Endothelial cell of umbilical vein (primary cell): ENCODE data around the gene DSCAML1. TPM values are rescaled to one million over a fixed set of nuclear protein-coding genes. Genes with fewer than 3 reads are reported as not detected.

Experiments used
- BruUV-seq: library from RNA; stranded (reverse); fragments of 400-500 nt; replicated peaks from 2 replicates; lab custom pipeline; 2021; lab: Mats Ljungman, UMichigan
- CTCF ChIA-PET: fragments of 300-600, 350-600 bp; sonication (Branson Sonifier 250); formaldehyde crosslinking; loops from one replicate; lab custom pipeline; 2021; ENCODE audit warnings: antibody characterized with exemption, inconsistent platforms; lab: Charles Lee
- POLR2A ChIA-PET: fragments of 300-600, 350-600 bp; sonication (Branson Sonifier 250); formaldehyde crosslinking; loops from one replicate; lab custom pipeline; 2021; ENCODE audit warnings: antibody characterized with exemption, inconsistent platforms; lab: Charles Lee
- DNase-seq: peaks from one replicate; pipeline ENCODE4 v3.0.0-alpha.2; 2011; ENCODE audit warnings: low read depth, low spot score
- FAIRE-seq: peaks from 2 replicates; lab custom pipeline; 2011; peaks lifted over from hg19 to GRCh38; lab: Jason Lieb, UNC
- H2AFZ ChIP-seq: 2 replicates; pipeline ENCODE4 v1.6.0; 2012; ENCODE audit warnings: low read depth, low read length, control low read depth, inconsistent platforms
- H3K27ac ChIP-seq: 2 replicates; pipeline ENCODE4 v1.5.1; 2011; ENCODE audit warnings: low read depth, mild to moderate bottlenecking, control low read depth, low read length, moderate library complexity; ENCODE audit not compliant: insufficient read depth
- H3K27me3 ChIP-seq, 2 experiments: 2 replicates each; pipeline versions ENCODE4 v1.6.0 to v1.6.1; 2011; ENCODE audit warnings: low read length in 2 of 2, mixed read lengths in 1 of 2; ENCODE audit not compliant: control insufficient read depth in 2 of 2, insufficient read depth in 2 of 2
- H3K36me3 ChIP-seq, 2 experiments: 2 replicates in 1 of 2; 3 replicates in 1 of 2; pipeline ENCODE4 v1.5.1; 2011; ENCODE audit warnings: low read length in 2 of 2, mild to moderate bottlenecking in 1 of 2, moderate library complexity in 1 of 2; ENCODE audit not compliant: control insufficient read depth in 2 of 2, insufficient read depth in 2 of 2; ENCODE audit errors: extremely low read depth in 1 of 2
- H3K4me1 ChIP-seq: 3 replicates; pipeline ENCODE4 v1.5.1; 2011; ENCODE audit warnings: mild to moderate bottlenecking, low read length; ENCODE audit not compliant: control insufficient read depth, insufficient read depth; ENCODE audit errors: extremely low read depth
- H3K4me2 ChIP-seq: 2 replicates; pipeline ENCODE4 v1.6.1; 2011; ENCODE audit warnings: low read length, control low read depth, mixed read lengths; ENCODE audit not compliant: insufficient read depth
- H3K4me3 ChIP-seq, 3 experiments: fragments of 200-600 bp in 1 of 3; sonication (generic), shearing (Covaris generic) in 1 of 3; replicated peaks in 1 of 3; 2 replicates each; pipeline ENCODE4 v1.5.1; 2011 to 2016; ENCODE audit warnings: control low read depth in 3 of 3, low read length in 3 of 3, mild to moderate bottlenecking in 2 of 3, inconsistent platforms in 1 of 3, low read depth in 1 of 3, moderate library complexity in 1 of 3; ENCODE audit not compliant: insufficient read depth in 1 of 3
- H3K79me2 ChIP-seq: 2 replicates; pipeline ENCODE4 v1.6.0; 2012; ENCODE audit warnings: low read length, inconsistent platforms; ENCODE audit not compliant: control insufficient read depth, insufficient read depth
- H3K9ac ChIP-seq: replicated peaks from 2 replicates; pipeline ENCODE3; 2011; ENCODE audit warnings: low read length, control low read depth; ENCODE audit not compliant: insufficient read depth; ENCODE audit errors: extremely low read depth
- H3K9me1 ChIP-seq: replicated peaks from 3 replicates; pipeline ENCODE4 v1.6.0; 2011; ENCODE audit warnings: mild to moderate bottlenecking, low read length; ENCODE audit not compliant: control insufficient read depth, insufficient read depth; ENCODE audit errors: extremely low read depth
- H3K9me3 ChIP-seq: replicated peaks from 2 replicates; pipeline ENCODE4 v1.5.1; 2012; ENCODE audit warnings: low read length, inconsistent platforms; ENCODE audit not compliant: control insufficient read depth, insufficient read depth
- H4K20me1 ChIP-seq: replicated peaks from 2 replicates; pipeline ENCODE3; 2011; ENCODE audit warnings: mild to moderate bottlenecking, low read length; ENCODE audit not compliant: control insufficient read depth, insufficient read depth; ENCODE audit errors: extremely low read depth
- CTCF ChIP-seq, 2 donors: IDR thresholded peaks; 1 replicate in 1 of 2; 2 replicates in 1 of 2; pipeline ENCODE4 v1.5.1; 2011; ENCODE audit warnings: low read length in 2 of 2, mild to moderate bottlenecking in 2 of 2, moderate library complexity in 2 of 2, control low read depth in 1 of 2, inconsistent platforms in 1 of 2, low read depth in 1 of 2; ENCODE audit not compliant: insufficient read depth in 1 of 2; ENCODE audit errors: extremely low read depth in 1 of 2
- EZH2 ChIP-seq: IDR thresholded peaks from 2 replicates; pipeline ENCODE4 v1.6.1; 2012; ENCODE audit warnings: borderline replicate concordance, low read depth, mild to moderate bottlenecking, moderate library complexity, low read length, inconsistent platforms; ENCODE audit not compliant: severe bottlenecking
- FOS ChIP-seq: IDR thresholded peaks from 2 replicates; pipeline ENCODE4 v1.6.1; 2011; ENCODE audit warnings: mild to moderate bottlenecking, low read length, moderate library complexity, borderline replicate concordance; ENCODE audit not compliant: insufficient read depth
- GATA2 ChIP-seq: IDR thresholded peaks from 2 replicates; pipeline ENCODE4 v1.7.0; 2011; ENCODE audit warnings: low read depth, mild to moderate bottlenecking, moderate library complexity, mixed read lengths, low read length; ENCODE audit not compliant: insufficient read length, insufficient read depth
- JUN ChIP-seq: IDR thresholded peaks from 2 replicates; pipeline ENCODE4 v1.6.1; 2011; ENCODE audit warnings: borderline replicate concordance, low read depth; ENCODE audit not compliant: insufficient read length, insufficient read depth
- MAX ChIP-seq: IDR thresholded peaks from 2 replicates; pipeline ENCODE4 v1.6.1; 2011; ENCODE audit not compliant: insufficient read depth, insufficient read length
- MYC ChIP-seq: IDR thresholded peaks from one replicate; pipeline ENCODE4 v1.6.1; 2011; ENCODE audit warnings: mild to moderate bottlenecking, low read depth, low read length
- POLR2A ChIP-seq: IDR thresholded peaks from 2 replicates; pipeline ENCODE4 v1.6.1; 2012; ENCODE audit warnings: low read depth, mild to moderate bottlenecking, control low read depth, low read length
- POLR2AphosphoS5 ChIP-seq: IDR thresholded peaks from 2 replicates; pipeline ENCODE4 v1.6.1; 2012; ENCODE audit warnings: low read depth, mild to moderate bottlenecking, control low read depth, low read length, moderate library complexity; ENCODE audit not compliant: insufficient read depth
- dilution Hi-C: fragments of 300-500 bp; cut with MboI; formaldehyde crosslinking; loops from one replicate; pipeline ENCODE4 v1.15.0; 2019; ENCODE audit warnings: low sequenced_read_pairs; ENCODE audit not compliant: extremely low pct_ligation_motif_present
- intact Hi-C: fragments of 100-400 bp; cut with micrococcal nuclease; formaldehyde crosslinking; loops from one replicate; pipeline ENCODE4 v1.10.0; 2022
- polyA plus RNA-seq, 4 experiments: library from polyadenylated mRNA; depleted of rRNA in 3 of 4; stranded (reverse) in 3 of 4; unstranded in 1 of 4; fragments of >200 nt; gene quantifications; 2 replicates each; pipeline versions ENCODE4 v1.2.1 to v1.2.3, GENCODE V29; 2011 to 2012; ENCODE audit warnings: missing spikeins in 1 of 4
- total RNA-seq: library from RNA; stranded (reverse); gene quantifications from 2 replicates; pipeline ENCODE4 v1.2.3, GENCODE V29; 2021

The DSCAML1 gene
- total and polyA plus RNA-seq, 2 donors (not counting 3 experiments of a cell fraction or from before 2014, with no cell fraction given): not detected

- ChIA-PET POLR2A (no interaction called here), CTCF (no interaction called here)
- Histone ChIP-seq H4K20me1 (no peaks in the 10 kb centered on the region), H3K4me3 (no peak overlapping the region), H2AFZ (no peak overlapping the region), H3K27me3 (no peaks in the 10 kb centered on the region), H3K36me3 (no peaks in the 10 kb centered on the region), H3K9ac (no peak overlapping the region), H3K27ac (no peak overlapping the region), H3K4me1 (no peaks in the 10 kb centered on the region), H3K4me2 (no peak overlapping the region), H3K79me2 (no peaks in the 10 kb centered on the region), H3K9me3 (no peaks in the 10 kb centered on the region), H3K9me1 (no peaks in the 10 kb centered on the region)
- intact Hi-C loops: no loop called here
- no peak for TF ChIP-seq MAX
- TF ChIP-seq CTCF (IDR thresholded peaks at IDR 0.05; ENCODE audit: extremely low read depth in 1 of 2, insufficient read depth in 1 of 2, low read depth in 1 of 2, low read length in 2 of 2): no peak
- no peak for TF ChIP-seq GATA2
- no peak for TF ChIP-seq POLR2A
- no peak for TF ChIP-seq EZH2
- no peak for TF ChIP-seq MYC
- no peak for TF ChIP-seq JUN
- TF ChIP-seq FOS: no peak
- TF ChIP-seq POLR2AphosphoS5: no peak
- no TSS peak for BruUV-seq
- dilution Hi-C loops: no loop called here
- DNase-seq: no peak
- FAIRE-seq: no peak
These were observed 244.4 kb downstream of the DSCAML1 start for GRCh38 chr11:117552626-117553025.
